Esophagus (tissue), 2 donors: ENCODE results near the gene THSD7A. TPM values are rescaled to one million over a fixed set of nuclear protein-coding genes. Genes with fewer than 3 reads are reported as not detected.
A peak's percentile ranks its signal among the peaks of the same experiment; 100 is the strongest.

ENCODE experiments used
- H3K27ac ChIP-seq, 2 donors: one replicate each; pipeline ENCODE4 v1.5.1; 2013; ENCODE audit warnings: low read depth in 2 of 2, mild to moderate bottlenecking in 2 of 2, inconsistent platforms in 1 of 2, low read length in 1 of 2, moderate library complexity in 1 of 2
- H3K27me3 ChIP-seq, 2 donors: one replicate each; pipeline ENCODE4 v1.6.1; 2013; ENCODE audit warnings: low read length in 2 of 2, control low read depth in 1 of 2, mild to moderate bottlenecking in 1 of 2; ENCODE audit not compliant: insufficient read depth in 2 of 2, control insufficient read depth in 1 of 2
- H3K36me3 ChIP-seq, 2 donors: one replicate each; pipeline ENCODE4 v1.6.1; 2013; ENCODE audit warnings: low read length in 1 of 2; ENCODE audit not compliant: control insufficient read depth in 2 of 2, insufficient read depth in 2 of 2
- H3K4me1 ChIP-seq, 2 donors: one replicate each; pipeline ENCODE4 v1.6.1; 2013; ENCODE audit warnings: low read length in 1 of 2; ENCODE audit not compliant: control insufficient read depth in 2 of 2, insufficient read depth in 2 of 2
- H3K4me3 ChIP-seq, 2 donors: one replicate each; pipeline ENCODE4 v1.5.1; 2013; ENCODE audit warnings: low read length in 2 of 2, mild to moderate bottlenecking in 2 of 2, low read depth in 1 of 2, moderate library complexity in 1 of 2
- H3K9me3 ChIP-seq, 2 donors: one replicate each; pipeline ENCODE4 v1.6.1; 2013; ENCODE audit warnings: mild to moderate bottlenecking in 2 of 2, low read depth in 1 of 2, low read length in 1 of 2, moderate library complexity in 1 of 2; ENCODE audit not compliant: control insufficient read depth in 2 of 2, insufficient read depth in 1 of 2
- WGBS, 2 donors: extraction: QIAGEN DNeasy Blood & Tissue Kit; methylation state at CpG; one replicate each; pipeline ENCODE4 v1.1.7; 2013; 5-methylcytosine and 5-hydroxymethylcytosine counted together
- polyA plus RNA-seq, 2 donors: library from polyadenylated mRNA; stranded (reverse); fragments of 200-250 nt; gene quantifications; one replicate each; pipeline ENCODE4 v1.2.3, GENCODE V29; 2013
- donor health status: healthy with polysubstance abuse.
- donor health status: Bipolar disorder and iron deficiency.

Gene THSD7A, protein sequence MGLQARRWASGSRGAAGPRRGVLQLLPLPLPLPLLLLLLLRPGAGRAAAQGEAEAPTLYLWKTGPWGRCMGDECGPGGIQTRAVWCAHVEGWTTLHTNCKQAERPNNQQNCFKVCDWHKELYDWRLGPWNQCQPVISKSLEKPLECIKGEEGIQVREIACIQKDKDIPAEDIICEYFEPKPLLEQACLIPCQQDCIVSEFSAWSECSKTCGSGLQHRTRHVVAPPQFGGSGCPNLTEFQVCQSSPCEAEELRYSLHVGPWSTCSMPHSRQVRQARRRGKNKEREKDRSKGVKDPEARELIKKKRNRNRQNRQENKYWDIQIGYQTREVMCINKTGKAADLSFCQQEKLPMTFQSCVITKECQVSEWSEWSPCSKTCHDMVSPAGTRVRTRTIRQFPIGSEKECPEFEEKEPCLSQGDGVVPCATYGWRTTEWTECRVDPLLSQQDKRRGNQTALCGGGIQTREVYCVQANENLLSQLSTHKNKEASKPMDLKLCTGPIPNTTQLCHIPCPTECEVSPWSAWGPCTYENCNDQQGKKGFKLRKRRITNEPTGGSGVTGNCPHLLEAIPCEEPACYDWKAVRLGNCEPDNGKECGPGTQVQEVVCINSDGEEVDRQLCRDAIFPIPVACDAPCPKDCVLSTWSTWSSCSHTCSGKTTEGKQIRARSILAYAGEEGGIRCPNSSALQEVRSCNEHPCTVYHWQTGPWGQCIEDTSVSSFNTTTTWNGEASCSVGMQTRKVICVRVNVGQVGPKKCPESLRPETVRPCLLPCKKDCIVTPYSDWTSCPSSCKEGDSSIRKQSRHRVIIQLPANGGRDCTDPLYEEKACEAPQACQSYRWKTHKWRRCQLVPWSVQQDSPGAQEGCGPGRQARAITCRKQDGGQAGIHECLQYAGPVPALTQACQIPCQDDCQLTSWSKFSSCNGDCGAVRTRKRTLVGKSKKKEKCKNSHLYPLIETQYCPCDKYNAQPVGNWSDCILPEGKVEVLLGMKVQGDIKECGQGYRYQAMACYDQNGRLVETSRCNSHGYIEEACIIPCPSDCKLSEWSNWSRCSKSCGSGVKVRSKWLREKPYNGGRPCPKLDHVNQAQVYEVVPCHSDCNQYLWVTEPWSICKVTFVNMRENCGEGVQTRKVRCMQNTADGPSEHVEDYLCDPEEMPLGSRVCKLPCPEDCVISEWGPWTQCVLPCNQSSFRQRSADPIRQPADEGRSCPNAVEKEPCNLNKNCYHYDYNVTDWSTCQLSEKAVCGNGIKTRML (N-terminal part only)
- polyA plus RNA-seq = under 1 TPM; 0.18 to 0.20 TPM

DNA sequence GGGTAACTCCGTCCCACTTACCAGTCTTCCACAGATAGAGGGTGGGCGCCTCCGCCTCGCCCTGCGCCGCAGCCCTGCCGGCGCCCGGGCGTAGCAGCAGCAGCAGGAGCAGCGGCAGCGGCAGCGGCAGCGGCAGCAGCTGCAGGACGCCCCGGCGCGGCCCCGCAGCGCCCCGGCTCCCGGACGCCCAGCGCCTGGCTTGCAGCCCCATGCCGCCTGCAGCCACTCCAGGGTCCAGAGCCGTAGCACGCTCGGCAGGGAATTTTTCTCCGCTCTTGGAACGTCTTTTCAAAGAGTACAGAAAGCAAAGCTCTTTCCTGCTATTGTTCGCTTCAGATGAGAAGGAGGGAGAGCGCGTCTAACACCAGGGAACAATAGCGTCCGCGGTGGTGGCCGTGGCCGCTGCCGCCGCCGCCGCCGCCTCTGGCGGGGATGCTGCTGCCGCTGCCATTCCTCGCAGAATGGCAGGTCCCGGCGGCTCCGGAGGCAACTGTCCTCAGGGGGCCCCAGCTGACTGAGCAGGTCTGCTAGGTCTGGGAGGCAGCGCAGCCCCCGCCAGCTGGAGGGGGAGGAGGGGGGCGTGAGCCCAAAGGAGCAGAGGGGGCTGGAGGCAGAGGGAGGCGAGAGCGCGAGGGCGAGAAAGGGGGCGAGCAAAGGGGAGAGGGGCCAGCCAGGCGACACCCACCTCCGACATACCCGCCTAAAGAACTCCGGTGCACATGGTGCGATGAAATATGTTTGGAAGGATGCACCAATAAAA is at the start of gene THSD7A:
TSS of gene THSD7A (minus strand) at position 463 of the 760 bp plus-strand sequence. CDS start at position 211, 252 bp downstream.
- no peaks in the 10 kb centered on the region for H3K36me3 ChIP-seq
- WGBS, 2 donors = 3 to 4% methylated on average over 59 to 62 of the region's 62 CpGs
- no peaks in the 10 kb centered on the region for H3K9me3 ChIP-seq
- H3K4me3 ChIP-seq = peak within 1 kb of the TSS; percentile 45 to 53
- H3K4me1 ChIP-seq = peaks cover 0 to 2% of the 10 kb centered on the region in 2 donors
- peaks cover 0 to 2% of the 10 kb centered on the region in 2 donors for H3K27me3 ChIP-seq
- peak within 1 kb of the TSS in 1 of 2 donors; percentile 38 for H3K27ac ChIP-seq

DNA sequence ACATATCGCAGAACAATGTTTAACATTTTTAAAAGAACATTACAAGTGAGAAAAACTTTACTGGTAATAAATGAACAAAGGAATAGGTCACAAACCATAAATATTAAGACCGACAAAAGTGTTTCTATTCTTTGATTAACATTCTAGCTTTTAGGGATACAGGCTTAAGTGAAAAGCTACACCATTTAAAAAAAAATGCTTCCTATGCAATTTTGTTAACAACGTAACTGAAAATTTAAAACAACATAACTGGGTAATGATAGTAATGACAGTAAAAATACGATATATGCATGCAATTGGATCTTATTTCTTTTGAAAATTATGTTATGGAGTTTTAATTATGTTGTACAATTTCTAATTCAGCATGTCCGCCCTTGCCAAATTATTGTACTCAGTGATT is 49.7 kb upstream of the THSD7A start:
- WGBS, 2 donors = 81 to 82% methylated on average over 5 of the region's 5 CpGs
- Histone ChIP-seq H3K9me3 (no peaks in the 10 kb centered on the region), H3K27ac (no peak overlapping the region), H3K4me3 (no peak overlapping the region), H3K27me3 (no peaks in the 10 kb centered on the region), H3K36me3 (no peaks in the 10 kb centered on the region), H3K4me1 (no peaks in the 10 kb centered on the region)

DNA sequence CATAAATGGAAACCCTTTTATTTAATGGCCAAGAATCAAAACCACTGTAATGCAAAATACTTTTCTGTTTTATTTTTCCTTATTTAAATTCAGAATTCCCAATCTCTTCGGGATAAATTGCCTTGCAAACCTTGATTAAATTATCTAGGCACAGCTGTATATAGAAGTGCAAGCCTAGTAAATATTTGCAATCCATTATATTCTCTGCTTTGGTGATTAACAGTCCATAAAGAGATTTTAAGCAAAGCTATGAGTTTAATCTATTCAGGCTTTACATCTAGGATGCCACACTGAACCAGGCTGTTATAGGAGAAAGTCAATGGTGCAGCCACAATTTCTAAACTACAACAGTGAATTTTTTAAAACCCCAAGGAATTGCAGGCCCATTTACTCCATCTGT is 43.6 kb upstream of the THSD7A start:
- Histone ChIP-seq H3K27ac (no peak overlapping the region), H3K27me3 (no peaks in the 10 kb centered on the region), H3K4me1 (no peaks in the 10 kb centered on the region), H3K9me3 (no peaks in the 10 kb centered on the region), H3K36me3 (no peaks in the 10 kb centered on the region), H3K4me3 (no peak overlapping the region)
- 58 to 61% methylated on average over 1 of the region's 1 CpG for WGBS, 2 donors

DNA sequence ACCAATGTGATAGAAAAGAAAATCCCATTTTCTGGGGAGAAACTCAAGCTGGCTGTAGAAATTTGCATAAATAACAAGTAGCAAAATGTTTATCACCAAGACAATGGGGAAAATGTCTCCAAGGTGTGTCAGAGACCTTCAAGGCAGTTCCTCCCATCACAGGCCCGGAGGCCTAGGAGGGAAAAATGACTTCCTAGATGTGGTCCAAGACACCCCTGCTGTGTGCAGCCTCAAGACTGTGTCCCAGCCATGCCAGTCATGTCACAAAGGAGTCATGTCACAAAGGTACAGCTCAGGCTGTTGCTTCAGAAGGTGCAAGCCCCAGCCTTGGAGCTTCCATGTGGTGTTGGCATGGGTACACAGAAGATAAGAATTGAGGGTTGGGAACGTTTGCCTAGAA is 33.7 kb upstream of the THSD7A start:
- Histone ChIP-seq H3K36me3 (no peaks in the 10 kb centered on the region), H3K4me3 (no peak overlapping the region), H3K9me3 (no peaks in the 10 kb centered on the region), H3K27me3 (no peaks in the 10 kb centered on the region), H3K4me1 (no peaks in the 10 kb centered on the region), H3K27ac (no peak overlapping the region)
- 55 to 66% methylated on average over 2 of the region's 2 CpGs for WGBS, 2 donors

DNA sequence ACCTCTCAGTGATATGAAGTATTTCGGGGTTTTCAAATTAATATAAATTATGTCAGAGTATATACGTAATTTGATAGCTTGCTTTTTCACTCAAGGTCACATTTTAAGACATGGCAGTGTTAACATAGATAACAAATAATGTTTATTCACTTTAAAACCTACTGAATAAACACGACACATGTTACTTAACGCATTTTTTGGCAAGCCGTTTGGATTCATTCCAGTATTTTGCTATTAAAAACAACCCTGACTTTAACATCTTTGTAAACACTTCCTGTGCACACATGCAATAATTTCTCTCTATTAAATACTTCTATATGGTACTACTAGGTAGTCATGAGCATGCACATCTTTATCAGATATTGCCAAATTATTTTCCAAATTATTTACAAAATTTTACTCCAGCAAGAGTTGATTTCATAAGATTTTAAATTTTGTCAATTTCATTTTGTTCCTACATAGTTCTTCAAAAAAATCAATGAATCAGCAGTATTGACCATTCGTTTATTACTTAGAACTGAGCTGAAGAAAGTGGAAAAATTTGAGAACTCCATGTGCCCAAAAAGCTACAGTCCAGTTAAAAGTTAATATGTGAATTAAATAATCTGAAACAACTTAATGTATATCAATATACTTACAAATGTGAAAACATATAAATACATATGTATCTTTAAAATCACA is 26.8 kb upstream of the THSD7A start:
- Histone ChIP-seq H3K9me3 (no peaks in the 10 kb centered on the region), H3K4me3 (no peak overlapping the region), H3K4me1 (no peaks in the 10 kb centered on the region), H3K27ac (no peak overlapping the region), H3K27me3 (no peaks in the 10 kb centered on the region), H3K36me3 (no peaks in the 10 kb centered on the region)
- WGBS, 2 donors = 39 to 41% methylated on average over 6 of the region's 6 CpGs

DNA sequence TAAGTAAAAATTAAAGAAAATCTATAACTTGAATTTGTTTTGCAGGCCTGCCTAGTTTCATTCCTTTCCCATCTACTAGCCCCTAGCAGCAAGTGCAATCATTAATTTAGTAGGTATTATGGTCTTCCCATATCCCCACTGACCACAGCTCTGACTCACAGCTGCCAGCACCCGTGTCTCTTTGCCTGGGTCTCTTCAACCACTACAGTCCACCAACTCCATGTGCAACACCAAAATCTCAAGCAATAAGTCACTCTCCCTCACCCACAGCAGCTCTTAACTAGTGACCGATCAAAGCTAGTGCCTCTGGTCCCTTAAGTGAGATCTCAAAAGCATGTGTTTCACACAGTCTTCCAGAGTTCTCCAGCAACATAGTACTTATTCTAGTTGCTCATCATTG is 26.0 kb upstream of the THSD7A start:
- Histone ChIP-seq H3K27me3 (no peaks in the 10 kb centered on the region), H3K9me3 (no peaks in the 10 kb centered on the region), H3K4me1 (no peaks in the 10 kb centered on the region), H3K27ac (no peak overlapping the region), H3K36me3 (no peaks in the 10 kb centered on the region), H3K4me3 (no peak overlapping the region)
- 83 to 92% methylated on average over 2 of the region's 2 CpGs for WGBS, 2 donors

DNA sequence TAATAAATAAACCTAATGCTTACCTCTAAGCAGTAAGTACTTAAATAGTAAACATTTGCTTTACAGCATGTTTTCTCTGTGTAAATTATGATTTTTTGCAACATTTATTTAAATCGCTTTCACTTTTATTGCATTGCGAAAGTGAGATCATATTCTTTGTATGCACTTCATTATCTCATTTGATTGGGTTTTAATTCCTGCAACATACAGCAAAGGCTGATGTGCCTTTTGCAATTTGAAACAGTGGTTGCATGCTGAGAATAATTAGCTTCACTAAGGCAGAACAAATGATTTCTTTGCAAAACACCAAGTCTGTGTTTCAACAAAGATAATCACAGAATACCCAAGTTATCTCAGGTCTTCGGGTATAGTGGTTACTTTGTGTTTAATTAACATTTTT is 16.3 kb upstream of the THSD7A start:
- H3K36me3 ChIP-seq = no peaks in the 10 kb centered on the region
- H3K4me3 ChIP-seq = no peak overlapping the region
- H3K4me1 ChIP-seq = no peaks in the 10 kb centered on the region
- no peak overlapping the region for H3K27ac ChIP-seq
- 76 to 82% methylated on average over 3 of the region's 3 CpGs for WGBS, 2 donors
- no peaks in the 10 kb centered on the region for H3K9me3 ChIP-seq
- no peaks in the 10 kb centered on the region for H3K27me3 ChIP-seq

DNA sequence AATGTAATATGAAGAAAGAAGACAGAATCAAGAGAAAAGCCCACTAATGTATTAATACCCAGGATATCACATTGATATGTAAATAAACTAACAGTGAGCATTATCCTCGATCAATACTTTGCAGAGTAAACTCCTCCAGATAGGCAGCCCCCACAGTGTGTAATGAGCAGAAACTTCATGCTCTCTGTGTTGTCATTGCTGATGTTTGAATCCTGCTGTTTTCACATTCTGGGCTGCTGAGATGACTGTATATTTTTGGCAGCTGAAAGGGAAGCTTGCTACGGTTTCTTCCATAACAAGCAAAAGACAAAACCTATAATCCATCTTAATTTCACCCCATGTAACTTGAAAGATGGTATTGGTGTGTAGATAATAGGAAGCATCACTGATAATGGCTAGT is 15.3 kb upstream of the THSD7A start:
- Histone ChIP-seq H3K4me1 (no peaks in the 10 kb centered on the region), H3K36me3 (no peaks in the 10 kb centered on the region), H3K4me3 (no peak overlapping the region), H3K9me3 (no peaks in the 10 kb centered on the region), H3K27me3 (no peaks in the 10 kb centered on the region), H3K27ac (no peak overlapping the region)
- 21 to 33% methylated on average over 2 of the region's 2 CpGs for WGBS, 2 donors
